8988T (cell line): ENCODE measurements around the gene CAMK2D.

ENCODE experiments used
- DNase-seq: peaks from one replicate; pipeline ENCODE4 v3.0.0; 2011

The CAMK2D gene

GRCh38 chr4:113559947-113560346 is 201.6 kb downstream of the CAMK2D start:
- no peak for DNase-seq

GRCh38 chr4:113556382-113557134 is 205.0 kb downstream of the CAMK2D start:
- no peak for DNase-seq

- DNase-seq: no peak
These were observed 205.7 kb downstream of the CAMK2D start for GRCh38 chr4:113555868-113556267.

- no peak for DNase-seq
These were observed 208.5 kb downstream of the CAMK2D start for GRCh38 chr4:113553082-113553481.

- no peak for DNase-seq
These were observed 211.0 kb downstream of the CAMK2D start for GRCh38 chr4:113550510-113550909.

- no peak for DNase-seq
These were observed 213.2 kb downstream of the CAMK2D start for GRCh38 chr4:113548303-113548702.

- peak; percentile 20 for DNase-seq
These were observed 214.0 kb downstream of the CAMK2D start for GRCh38 chr4:113547487-113548042.

GRCh38 chr4:113541933-113542332 is 219.6 kb downstream of the CAMK2D start:
- DNase-seq: no peak

GRCh38 chr4:113540859-113541258 is 220.7 kb downstream of the CAMK2D start:
- DNase-seq: no peak

- DNase-seq: no peak
These were observed 222.1 kb downstream of the CAMK2D start for GRCh38 chr4:113539408-113539807.

- no peak for DNase-seq
These were observed 223.9 kb downstream of the CAMK2D start for GRCh38 chr4:113537628-113538027.

- DNase-seq: no peak
These were observed 224.3 kb downstream of the CAMK2D start for GRCh38 chr4:113537203-113537602.

GRCh38 chr4:113534711-113535110 is 226.8 kb downstream of the CAMK2D start:
- DNase-seq: no peak

- DNase-seq: no peak
These were observed 230.0 kb downstream of the CAMK2D start for GRCh38 chr4:113531572-113531971.

GRCh38 chr4:113528395-113528794 is 233.1 kb downstream of the CAMK2D start:
- DNase-seq: no peak

- DNase-seq: no peak
These were observed 236.0 kb downstream of the CAMK2D start for GRCh38 chr4:113525521-113525920.

- DNase-seq: no peak
These were observed 236.9 kb downstream of the CAMK2D start for GRCh38 chr4:113524505-113525186.

- no peak for DNase-seq
These were observed 237.4 kb downstream of the CAMK2D start for GRCh38 chr4:113524096-113524495.

- DNase-seq: no peak
These were observed 239.1 kb downstream of the CAMK2D start for GRCh38 chr4:113522433-113522832.

GRCh38 chr4:113513382-113513781 is 248.2 kb downstream of the CAMK2D start:
- no peak for DNase-seq

- no peak for DNase-seq
These were observed 248.7 kb downstream of the CAMK2D start for GRCh38 chr4:113512880-113513279.

GRCh38 chr4:113511944-113512343 is 249.6 kb downstream of the CAMK2D start:
- no peak for DNase-seq

- no peak for DNase-seq
These were observed 251.7 kb downstream of the CAMK2D start for GRCh38 chr4:113509851-113510250.

GRCh38 chr4:113505044-113505443 is 256.5 kb downstream of the CAMK2D start:
- DNase-seq: no peak
